ENCODE results near the gene CYB561A3.

CYB561A3 gene

DNA sequence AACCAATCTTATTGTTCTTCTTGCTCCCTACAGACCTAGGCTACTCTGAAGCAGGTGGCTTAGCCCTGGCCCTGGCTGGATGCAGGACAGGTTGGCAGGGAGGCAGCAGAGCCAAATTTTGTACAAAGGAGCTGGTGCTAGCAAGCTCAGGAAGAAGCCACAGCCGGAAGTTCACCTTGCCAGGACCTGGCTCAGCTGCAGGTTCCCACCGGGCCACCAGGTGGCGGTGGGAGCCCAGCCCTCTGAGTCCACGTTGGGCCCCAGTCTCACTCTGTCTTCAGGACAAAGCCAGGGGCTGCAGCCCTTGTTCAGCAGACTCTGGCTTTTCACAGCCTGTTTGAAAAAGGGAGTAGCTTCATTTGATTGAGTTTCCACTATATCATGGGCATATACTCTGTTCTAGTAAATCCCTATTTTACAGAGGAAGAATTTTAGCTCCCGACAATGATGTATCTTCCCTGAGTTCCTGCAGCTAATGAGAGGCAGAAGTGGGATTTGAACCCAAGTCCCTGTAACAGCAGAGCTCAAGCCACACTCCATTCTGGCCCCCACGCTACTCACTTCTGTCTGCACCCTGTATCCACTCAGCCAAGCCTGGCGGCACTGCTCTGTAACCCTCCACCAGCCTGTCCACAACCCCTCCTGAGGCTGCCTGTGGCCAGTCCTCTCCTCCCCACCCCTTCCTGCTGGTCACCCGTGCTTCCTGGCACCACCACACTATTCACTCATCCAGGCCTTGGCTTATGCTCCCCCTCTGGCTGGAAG, 25.3 kb downstream of the CYB561A3 start:
- Histone ChIP-seq H3K36me3 (ENCODE audit: control insufficient read depth, insufficient read depth, low read length) (no peaks in the 10 kb centered on the region), H3K4me1 (ENCODE audit: control insufficient read depth, insufficient read depth, low read length) (peaks cover 12% of the 10 kb centered on the region), H3K4me3 (ENCODE audit: insufficient read depth, low read depth, low read length) (no peak overlapping the region), H3K27ac (ENCODE audit: insufficient read depth, low read depth, low read length, poor library complexity, severe bottlenecking) (peak overlapping the region; percentile 20), H3K27me3 (ENCODE audit: control insufficient read depth, insufficient read depth, low read length, poor library complexity, severe bottlenecking) (no peaks in the 10 kb centered on the region), H3K9me3 (ENCODE audit: control insufficient read depth, low read length) (no peaks in the 10 kb centered on the region)
- 43% methylated on average over 8 of the region's 8 CpGs for WGBS, 2 experiments

DNA sequence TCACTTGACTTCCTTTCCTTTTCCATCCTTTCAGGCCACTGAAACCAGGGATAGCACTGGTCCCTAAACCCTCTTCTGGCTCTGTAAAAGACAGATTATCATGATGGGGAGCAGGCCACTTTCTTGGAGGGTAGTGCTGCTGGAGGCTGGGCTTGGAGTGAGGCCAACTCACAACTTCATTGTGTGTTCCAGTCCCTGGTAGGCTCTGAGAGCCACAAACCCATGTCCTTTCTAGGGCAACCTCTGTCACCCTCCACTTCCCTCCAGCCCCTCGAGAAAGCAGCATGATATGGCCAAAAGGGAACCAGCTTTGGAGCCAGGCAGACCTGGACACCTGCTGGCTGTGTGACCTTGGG, 26.3 kb downstream of the CYB561A3 start:
- H3K4me3 ChIP-seq (ENCODE audit: insufficient read depth, low read depth, low read length) = no peak overlapping the region
- WGBS, 2 experiments = 85 to 96% methylated on average over 1 of the region's 1 CpG
- H3K36me3 ChIP-seq (ENCODE audit: control insufficient read depth, insufficient read depth, low read length) = no peaks in the 10 kb centered on the region
- H3K27me3 ChIP-seq (ENCODE audit: control insufficient read depth, insufficient read depth, low read length, poor library complexity, severe bottlenecking) = no peaks in the 10 kb centered on the region
- no peak overlapping the region for H3K27ac ChIP-seq (ENCODE audit: insufficient read depth, low read depth, low read length, poor library complexity, severe bottlenecking)
- peaks cover 14% of the 10 kb centered on the region for H3K4me1 ChIP-seq (ENCODE audit: control insufficient read depth, insufficient read depth, low read length)
- H3K9me3 ChIP-seq (ENCODE audit: control insufficient read depth, low read length) = no peaks in the 10 kb centered on the region

DNA sequence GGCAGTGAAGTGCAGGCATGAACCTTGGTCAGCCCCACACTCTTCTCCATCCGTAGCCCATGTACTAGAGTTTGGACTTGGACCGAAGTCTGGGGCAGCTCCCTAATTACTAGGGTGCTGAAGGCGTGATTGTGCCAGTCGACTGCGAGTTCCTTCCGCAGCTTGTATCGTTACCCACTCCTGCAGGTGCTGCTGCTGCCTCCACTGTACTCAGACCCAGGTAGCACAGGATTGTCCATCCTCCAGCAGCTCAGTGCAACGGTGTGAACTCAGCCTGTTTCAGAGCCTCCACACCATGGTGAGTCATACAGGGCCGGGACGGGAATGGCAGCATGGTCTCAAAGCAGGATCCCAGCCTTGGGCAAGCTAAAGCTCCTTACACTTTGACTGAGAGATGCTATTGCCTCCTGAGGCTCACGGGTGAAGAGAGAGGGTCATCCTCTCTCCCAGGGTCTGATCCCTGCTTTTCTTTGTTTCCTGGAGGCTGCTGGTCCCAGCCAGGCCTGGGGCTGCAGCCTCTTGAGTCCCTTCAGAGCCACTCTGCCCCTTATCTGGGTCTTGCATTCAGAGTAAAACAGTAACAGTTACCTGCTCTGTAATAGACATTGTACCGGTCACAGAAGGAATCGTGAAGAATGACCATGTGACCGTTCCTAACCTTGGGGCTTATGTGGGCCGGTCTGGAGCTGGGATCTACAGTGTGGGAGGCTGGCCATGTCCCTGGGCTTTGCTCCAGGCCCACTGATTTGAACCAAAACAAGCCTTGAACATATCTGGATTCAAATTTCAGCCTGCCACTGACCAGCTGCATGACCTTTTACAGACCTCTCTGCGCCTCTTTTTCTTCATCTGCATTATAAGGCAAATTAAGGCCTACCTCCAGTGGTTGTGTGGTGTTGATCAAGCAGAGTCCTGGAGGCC, 27.0 kb downstream of the CYB561A3 start:
- no peaks in the 10 kb centered on the region for H3K27me3 ChIP-seq (ENCODE audit: control insufficient read depth, insufficient read depth, low read length, poor library complexity, severe bottlenecking)
- H3K4me3 ChIP-seq (ENCODE audit: insufficient read depth, low read depth, low read length) = no peak overlapping the region
- peaks cover 14% of the 10 kb centered on the region for H3K4me1 ChIP-seq (ENCODE audit: control insufficient read depth, insufficient read depth, low read length)
- H3K27ac ChIP-seq (ENCODE audit: insufficient read depth, low read depth, low read length, poor library complexity, severe bottlenecking) = no peak overlapping the region
- H3K36me3 ChIP-seq (ENCODE audit: control insufficient read depth, insufficient read depth, low read length) = no peaks in the 10 kb centered on the region
- WGBS, 2 experiments = 91 to 93% methylated on average over 16 of the region's 16 CpGs
- H3K9me3 ChIP-seq (ENCODE audit: control insufficient read depth, low read length) = no peaks in the 10 kb centered on the region

DNA sequence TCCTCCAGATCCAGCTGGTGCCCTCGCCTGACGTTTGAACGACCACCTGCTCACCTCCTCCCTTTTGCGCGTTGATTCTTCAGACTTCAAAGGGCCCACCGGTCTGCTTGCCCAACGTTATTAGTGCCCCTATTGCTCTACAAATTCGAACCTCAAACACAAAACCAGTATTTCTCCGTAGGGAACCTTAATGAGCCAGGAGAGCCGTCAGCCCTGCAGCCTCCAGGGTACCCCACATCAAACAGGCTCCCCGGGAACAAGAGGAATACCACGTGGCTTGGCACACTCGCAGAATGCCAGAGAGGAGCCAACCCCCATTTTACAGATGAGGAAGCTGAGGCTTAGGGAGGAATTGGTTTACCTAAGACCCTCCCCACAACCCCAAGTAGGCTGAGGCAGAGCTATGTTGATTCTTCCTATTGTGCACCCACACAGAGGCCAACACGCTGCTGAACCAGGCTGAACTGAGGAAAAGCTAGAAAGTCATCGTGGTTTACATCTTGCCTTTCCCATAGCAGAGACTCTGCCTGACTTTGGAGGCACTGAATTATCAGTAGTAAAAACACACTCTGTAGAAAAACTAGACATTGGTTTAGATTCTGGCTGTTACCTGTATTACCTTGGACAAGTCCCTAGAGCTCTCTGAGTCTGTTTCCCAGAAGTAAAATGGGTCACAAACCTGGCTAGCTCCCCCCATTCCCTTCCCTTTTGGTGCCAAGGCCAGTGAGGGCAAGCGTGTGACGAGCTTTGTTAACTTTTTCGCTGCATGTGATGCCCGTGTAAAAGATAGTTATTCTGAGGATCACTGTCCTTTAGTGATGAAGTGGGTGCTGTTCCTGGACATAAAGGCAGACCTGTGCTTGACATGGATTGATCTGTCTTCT, 27.9 kb downstream of the CYB561A3 start:
- peak overlapping the region; percentile 89 for H3K27ac ChIP-seq (ENCODE audit: insufficient read depth, low read depth, low read length, poor library complexity, severe bottlenecking)

DNA sequence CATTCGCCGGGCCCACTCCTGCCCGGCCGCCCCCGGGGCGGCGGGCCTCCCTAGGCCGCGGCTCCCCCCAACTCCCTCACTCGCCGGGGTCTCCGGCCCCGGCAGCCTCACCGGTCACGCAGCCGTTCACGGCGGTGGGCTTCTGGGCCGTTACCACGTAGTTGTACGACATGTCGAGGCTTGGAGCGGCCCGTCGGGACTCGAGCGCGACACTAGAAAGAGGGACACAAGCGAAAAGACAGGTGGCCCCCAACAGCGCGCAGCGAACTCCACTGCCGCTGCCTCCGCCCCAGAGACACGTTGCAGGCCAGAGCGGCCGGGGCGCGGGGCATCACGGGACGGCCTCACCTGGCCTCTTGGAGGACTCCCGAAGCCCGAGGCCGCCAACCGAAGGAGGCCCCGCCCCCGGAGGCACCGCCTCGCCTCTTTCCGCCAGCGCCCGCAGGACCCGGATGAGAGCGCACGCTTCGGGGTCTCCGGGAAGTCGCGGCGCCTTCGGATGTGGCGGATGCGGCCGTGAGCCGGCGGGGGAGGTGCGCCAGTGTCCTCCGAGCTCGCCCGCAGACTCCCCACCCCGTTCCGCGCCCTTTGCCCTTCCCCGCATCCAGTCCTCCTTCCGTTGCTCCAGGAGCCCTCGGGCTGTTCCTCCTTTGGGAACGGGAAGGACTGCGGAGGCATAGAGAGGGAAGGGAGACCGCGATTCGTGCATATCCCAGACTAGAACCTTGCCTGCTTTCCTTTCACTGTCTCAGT, 28.7 kb downstream of the CYB561A3 start, which contains the start of the genes DDB1 and TKFC:
TSS of gene DDB1 (minus strand) at position 309 of the 753 bp plus-strand sequence. CDS start at position 172, 137 bp downstream.
TSS of gene TKFC (plus strand) at position 432 of the 753 bp plus-strand sequence. CDS start 1,501 bp downstream, outside the sequence.
- Histone ChIP-seq H3K36me3 (ENCODE audit: control insufficient read depth, insufficient read depth, low read length) (peaks cover 15% of the 10 kb centered on the region), H3K4me1 (ENCODE audit: control insufficient read depth, insufficient read depth, low read length) (peaks cover 14% of the 10 kb centered on the region), H3K27ac (ENCODE audit: insufficient read depth, low read depth, low read length, poor library complexity, severe bottlenecking) (peak within 1 kb of the TSS; percentile 89), H3K27me3 (ENCODE audit: control insufficient read depth, insufficient read depth, low read length, poor library complexity, severe bottlenecking) (no peaks in the 10 kb centered on the region), H3K4me3 (ENCODE audit: insufficient read depth, low read depth, low read length) (peak within 1 kb of the TSS; percentile 83), H3K9me3 (ENCODE audit: control insufficient read depth, low read length) (no peaks in the 10 kb centered on the region)
- 0% methylated on average over 81 of the region's 81 CpGs for WGBS, 2 experiments

More for the DNA sequence above, 27.9 kb downstream of the CYB561A3 start:
- H3K4me1 ChIP-seq (ENCODE audit: control insufficient read depth, insufficient read depth, low read length) = peaks cover 14% of the 10 kb centered on the region
- no peaks in the 10 kb centered on the region for H3K9me3 ChIP-seq (ENCODE audit: control insufficient read depth, low read length)
- 38% methylated on average over 19 of the region's 19 CpGs for WGBS, 2 experiments
- peak overlapping the region; percentile 83 for H3K4me3 ChIP-seq (ENCODE audit: insufficient read depth, low read depth, low read length)
- H3K27me3 ChIP-seq (ENCODE audit: control insufficient read depth, insufficient read depth, low read length, poor library complexity, severe bottlenecking) = no peaks in the 10 kb centered on the region
- H3K36me3 ChIP-seq (ENCODE audit: control insufficient read depth, insufficient read depth, low read length) = peaks cover 9% of the 10 kb centered on the region

DNA sequence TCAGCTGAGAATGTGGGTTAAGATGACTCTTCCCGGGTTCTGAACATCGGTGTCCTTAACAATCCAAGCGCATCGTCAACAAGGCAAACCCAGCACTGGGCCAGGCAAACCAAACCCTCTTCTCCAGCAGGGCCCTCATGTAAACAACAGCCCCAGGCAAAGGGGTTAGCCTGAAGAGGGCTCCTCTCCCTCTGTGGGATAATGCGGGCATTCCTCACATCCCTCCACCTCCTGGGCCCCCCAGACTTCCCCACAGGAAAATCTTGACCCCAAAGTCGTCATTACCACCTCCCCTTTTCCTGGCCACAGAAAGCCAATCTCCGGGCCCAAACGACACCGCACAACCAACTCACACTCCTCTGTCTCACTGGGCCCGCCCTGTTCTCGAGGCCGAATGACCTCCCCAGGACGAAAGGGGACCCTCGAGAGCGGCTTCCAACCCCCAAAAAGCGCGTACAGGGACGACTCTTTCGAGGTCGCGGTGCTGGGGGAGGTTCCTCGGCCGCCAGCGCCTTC, 29.3 kb downstream of the CYB561A3 start:
- 2% methylated on average over 24 of the region's 24 CpGs for WGBS, 2 experiments
- H3K27me3 ChIP-seq (ENCODE audit: control insufficient read depth, insufficient read depth, low read length, poor library complexity, severe bottlenecking) = no peaks in the 10 kb centered on the region
- H3K36me3 ChIP-seq (ENCODE audit: control insufficient read depth, insufficient read depth, low read length) = peaks cover 17% of the 10 kb centered on the region
- peak overlapping the region; percentile 83 for H3K4me3 ChIP-seq (ENCODE audit: insufficient read depth, low read depth, low read length)
- H3K4me1 ChIP-seq (ENCODE audit: control insufficient read depth, insufficient read depth, low read length) = peaks cover 14% of the 10 kb centered on the region
- H3K27ac ChIP-seq (ENCODE audit: insufficient read depth, low read depth, low read length, poor library complexity, severe bottlenecking) = peak overlapping the region; percentile 66
- no peaks in the 10 kb centered on the region for H3K9me3 ChIP-seq (ENCODE audit: control insufficient read depth, low read length)

DNA sequence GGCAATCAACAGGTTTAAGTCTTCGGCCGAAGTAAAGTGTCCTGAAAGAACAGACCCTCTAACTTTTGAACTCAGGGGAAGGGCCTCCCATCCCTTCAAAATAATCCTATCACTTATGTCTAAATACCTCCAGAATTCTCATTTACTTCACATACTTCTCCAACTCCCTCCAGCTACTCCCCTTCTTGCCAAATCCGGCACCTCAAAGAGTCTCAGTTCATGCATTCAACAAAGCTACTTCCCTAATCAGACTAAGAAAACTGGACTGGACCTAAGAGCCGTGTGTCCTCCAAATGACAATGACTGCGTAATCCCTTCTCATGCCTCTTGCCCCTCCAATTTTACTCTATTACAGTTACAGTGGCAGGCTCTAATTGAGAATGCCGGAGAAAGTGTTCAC, 30.0 kb downstream of the CYB561A3 start:
- 89% methylated on average over 6 of the region's 6 CpGs for WGBS, 2 experiments
- Histone ChIP-seq H3K9me3 (ENCODE audit: control insufficient read depth, low read length) (no peaks in the 10 kb centered on the region), H3K36me3 (ENCODE audit: control insufficient read depth, insufficient read depth, low read length) (peaks cover 22% of the 10 kb centered on the region), H3K4me3 (ENCODE audit: insufficient read depth, low read depth, low read length) (peak overlapping the region; percentile 83), H3K27ac (ENCODE audit: insufficient read depth, low read depth, low read length, poor library complexity, severe bottlenecking) (no peak overlapping the region), H3K4me1 (ENCODE audit: control insufficient read depth, insufficient read depth, low read length) (peaks cover 14% of the 10 kb centered on the region), H3K27me3 (ENCODE audit: control insufficient read depth, insufficient read depth, low read length, poor library complexity, severe bottlenecking) (no peaks in the 10 kb centered on the region)

DNA sequence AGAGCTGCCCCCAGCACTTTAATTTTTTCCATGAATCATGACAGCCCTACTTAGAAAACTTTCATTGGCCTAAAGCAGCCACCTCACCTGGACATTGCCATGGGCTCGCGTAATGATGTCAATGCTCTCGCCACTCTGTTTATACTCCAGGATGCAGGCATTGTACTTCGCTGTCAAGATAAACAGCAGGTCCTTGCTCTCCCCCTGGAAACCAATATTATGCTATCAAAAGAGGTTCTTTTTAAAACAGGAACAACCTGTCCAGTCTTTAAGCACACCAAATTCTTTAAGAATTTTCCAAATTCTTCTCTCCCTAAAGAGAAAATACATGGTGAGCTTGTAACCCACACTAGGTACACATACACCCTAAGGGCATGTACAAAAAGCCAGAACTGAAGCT, 31.8 kb downstream of the CYB561A3 start:
- peaks cover 14% of the 10 kb centered on the region for H3K4me1 ChIP-seq (ENCODE audit: control insufficient read depth, insufficient read depth, low read length)
- H3K27ac ChIP-seq (ENCODE audit: insufficient read depth, low read depth, low read length, poor library complexity, severe bottlenecking) = no peak overlapping the region
- peaks cover 22% of the 10 kb centered on the region for H3K36me3 ChIP-seq (ENCODE audit: control insufficient read depth, insufficient read depth, low read length)
- 97 to 98% methylated on average over 4 of the region's 4 CpGs for WGBS, 2 experiments
- no peak overlapping the region for H3K4me3 ChIP-seq (ENCODE audit: insufficient read depth, low read depth, low read length)
- no peaks in the 10 kb centered on the region for H3K27me3 ChIP-seq (ENCODE audit: control insufficient read depth, insufficient read depth, low read length, poor library complexity, severe bottlenecking)
- H3K9me3 ChIP-seq (ENCODE audit: control insufficient read depth, low read length) = no peaks in the 10 kb centered on the region

DNA sequence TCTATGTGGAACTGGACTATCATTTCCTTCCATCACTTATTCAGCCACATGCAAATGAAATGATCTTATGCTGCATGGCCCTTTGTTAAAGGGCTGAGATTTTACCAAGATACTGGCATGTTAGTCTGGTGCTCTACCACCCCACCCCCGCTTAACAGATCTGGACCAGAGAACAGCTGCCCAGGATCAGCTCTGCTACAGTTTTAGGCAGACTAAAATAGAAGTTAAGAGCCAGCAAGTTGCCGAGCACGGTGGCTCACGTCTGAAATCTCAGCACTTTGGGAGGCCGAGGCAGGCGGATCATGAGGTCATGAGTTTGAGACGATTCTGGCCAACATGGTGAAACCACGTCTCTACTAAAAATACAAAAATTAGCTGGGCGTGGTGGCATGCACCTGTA, 33.3 kb downstream of the CYB561A3 start:
- no peaks in the 10 kb centered on the region for H3K9me3 ChIP-seq (ENCODE audit: control insufficient read depth, low read length)
- H3K27ac ChIP-seq (ENCODE audit: insufficient read depth, low read depth, low read length, poor library complexity, severe bottlenecking) = no peak overlapping the region
- WGBS, 2 experiments = 95% methylated on average over 9 of the region's 9 CpGs
- H3K36me3 ChIP-seq (ENCODE audit: control insufficient read depth, insufficient read depth, low read length) = peaks cover 34% of the 10 kb centered on the region
- H3K27me3 ChIP-seq (ENCODE audit: control insufficient read depth, insufficient read depth, low read length, poor library complexity, severe bottlenecking) = no peaks in the 10 kb centered on the region
- H3K4me1 ChIP-seq (ENCODE audit: control insufficient read depth, insufficient read depth, low read length) = peaks cover 9% of the 10 kb centered on the region
- H3K4me3 ChIP-seq (ENCODE audit: insufficient read depth, low read depth, low read length) = no peak overlapping the region

Data from ectodermal cell (in vitro differentiated cells).